Activated naive CD8-positive, alpha-beta T cell treated with anti-CD3 and anti-CD28 coated beads for 36 hours (primary cell): Measurements from ENCODE around the gene HLCS. TPM values are rescaled to one million over a fixed set of nuclear protein-coding genes. Genes with fewer than 3 reads are reported as not detected.
"Not testable (repeated sequence)": the region's sequence is repeated elsewhere in the genome, so short reads cannot be mapped to it uniquely, and the experiment has no call there.

ENCODE experiments used
- DNase-seq: peaks from one replicate; pipeline ENCODE4 v3.0.0; 2021
- H3K27ac Mint-ChIP-seq: one replicate; pipeline ENCODE4 v1.8.0; 2022; ENCODE audit warnings: mild to moderate bottlenecking, moderate library complexity, mixed read lengths
- H3K27me3 Mint-ChIP-seq: one replicate; pipeline ENCODE4 v1.8.0; 2022; ENCODE audit warnings: mild to moderate bottlenecking, mixed read lengths
- H3K36me3 Mint-ChIP-seq: one replicate; pipeline ENCODE4 v1.8.0; 2021; ENCODE audit warnings: mild to moderate bottlenecking, mixed read lengths
- H3K4me1 Mint-ChIP-seq: one replicate; pipeline ENCODE4 v1.8.0; 2021; ENCODE audit warnings: mixed read lengths
- H3K4me3 Mint-ChIP-seq: one replicate; pipeline ENCODE4 v1.8.0; 2022; ENCODE audit warnings: mild to moderate bottlenecking, moderate library complexity, mixed read lengths
- H3K9me3 Mint-ChIP-seq: one replicate; pipeline ENCODE4 v1.8.0; 2022; ENCODE audit warnings: mixed read lengths
- total RNA-seq, 2 experiments: library from RNA; stranded (reverse); gene quantifications; one replicate each; pipeline ENCODE4 v1.2.3, GENCODE V29; 2021

The HLCS gene
- total RNA-seq, 2 experiments from 2014 or later: 12.2 to 13.7 TPM

DNA sequence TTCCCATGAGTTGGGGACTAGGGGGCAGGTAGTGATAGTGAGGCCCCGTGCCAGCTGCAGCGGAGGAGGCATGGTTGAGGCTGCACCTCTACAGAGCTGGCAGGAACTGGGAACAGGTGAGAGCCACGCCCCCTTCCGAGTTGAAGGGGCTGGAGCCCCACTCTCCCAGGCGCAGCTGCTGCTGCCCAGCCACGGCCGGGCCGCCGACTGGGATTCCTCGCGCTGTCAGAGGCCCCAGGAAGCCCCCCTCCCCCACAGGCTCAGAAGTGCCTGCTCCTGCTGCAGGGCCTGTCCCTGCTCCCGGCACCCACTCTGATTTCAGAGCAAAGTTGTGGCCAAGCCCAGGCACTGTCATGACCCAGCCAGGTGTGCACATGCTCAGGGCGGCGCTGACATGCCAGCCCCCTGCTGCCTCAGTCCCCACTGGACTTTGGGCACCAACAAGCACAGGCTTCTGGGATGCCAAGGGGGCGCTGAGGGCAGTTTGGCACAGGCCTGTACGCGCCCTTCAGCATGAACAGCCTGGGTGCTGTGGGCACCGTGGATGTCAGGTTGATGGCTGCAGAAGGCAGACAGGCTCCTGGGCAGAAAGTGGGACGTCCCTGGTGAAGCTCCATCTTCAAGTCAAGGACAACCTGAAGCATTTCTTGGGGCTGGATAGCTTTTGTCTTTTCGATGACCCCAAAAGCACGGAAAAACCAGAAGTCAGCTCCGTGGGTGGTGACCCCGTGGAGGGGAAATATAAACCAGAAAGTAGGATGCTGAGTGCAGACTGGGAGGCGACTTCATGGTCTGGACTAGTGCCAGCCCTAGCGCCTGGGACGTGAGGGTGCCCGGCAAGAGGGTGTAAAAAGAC, 146.1 kb downstream of the HLCS start:
- H3K36me3 Mint-ChIP-seq: peaks cover 13% of the 10 kb centered on the region
- no peaks in the 10 kb centered on the region for H3K9me3 Mint-ChIP-seq
- no peak for DNase-seq
- no peak overlapping the region for H3K27ac Mint-ChIP-seq
- H3K27me3 Mint-ChIP-seq: no peaks in the 10 kb centered on the region
- no peak overlapping the region for H3K4me3 Mint-ChIP-seq
- H3K4me1 Mint-ChIP-seq: no peaks in the 10 kb centered on the region

DNA sequence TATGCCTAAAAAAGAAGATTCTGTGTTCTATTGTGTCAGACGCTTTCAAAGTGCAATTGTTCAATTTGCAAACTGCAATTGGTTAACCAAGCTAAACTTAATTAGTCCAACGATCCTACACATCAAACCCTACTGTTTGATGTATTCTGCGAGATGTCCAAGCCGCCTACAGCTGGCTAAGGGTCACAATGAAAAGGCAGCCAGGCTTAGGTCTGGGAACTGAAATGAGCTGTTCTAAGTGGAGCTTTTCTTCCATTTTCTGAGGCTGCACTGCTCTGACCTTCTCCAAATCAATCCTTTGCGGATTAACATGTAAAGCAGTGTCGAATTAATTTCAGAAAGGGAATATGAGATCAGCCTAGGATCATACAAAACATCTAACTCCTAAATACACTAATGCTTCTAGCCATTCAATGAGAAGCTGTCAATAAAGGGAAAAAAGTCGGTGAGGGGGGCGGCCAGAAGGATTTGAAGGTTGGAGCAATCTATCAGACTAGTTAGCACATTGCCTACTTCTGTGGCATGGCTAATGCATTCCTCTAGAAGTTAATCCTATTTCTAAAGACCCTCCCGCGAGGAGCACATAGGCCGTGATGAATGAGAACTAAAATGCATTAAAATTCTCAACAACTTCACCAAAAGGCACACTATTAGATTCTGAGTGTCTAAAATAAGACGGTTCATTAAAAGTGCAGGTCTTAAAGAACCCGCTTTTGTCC, 148.6 kb downstream of the HLCS start:
- no peak for DNase-seq
- no peaks in the 10 kb centered on the region for H3K9me3 Mint-ChIP-seq
- no peaks in the 10 kb centered on the region for H3K4me1 Mint-ChIP-seq
- no peak overlapping the region for H3K27ac Mint-ChIP-seq
- no peak overlapping the region for H3K4me3 Mint-ChIP-seq
- H3K27me3 Mint-ChIP-seq: no peaks in the 10 kb centered on the region
- peaks cover 5% of the 10 kb centered on the region for H3K36me3 Mint-ChIP-seq

DNA sequence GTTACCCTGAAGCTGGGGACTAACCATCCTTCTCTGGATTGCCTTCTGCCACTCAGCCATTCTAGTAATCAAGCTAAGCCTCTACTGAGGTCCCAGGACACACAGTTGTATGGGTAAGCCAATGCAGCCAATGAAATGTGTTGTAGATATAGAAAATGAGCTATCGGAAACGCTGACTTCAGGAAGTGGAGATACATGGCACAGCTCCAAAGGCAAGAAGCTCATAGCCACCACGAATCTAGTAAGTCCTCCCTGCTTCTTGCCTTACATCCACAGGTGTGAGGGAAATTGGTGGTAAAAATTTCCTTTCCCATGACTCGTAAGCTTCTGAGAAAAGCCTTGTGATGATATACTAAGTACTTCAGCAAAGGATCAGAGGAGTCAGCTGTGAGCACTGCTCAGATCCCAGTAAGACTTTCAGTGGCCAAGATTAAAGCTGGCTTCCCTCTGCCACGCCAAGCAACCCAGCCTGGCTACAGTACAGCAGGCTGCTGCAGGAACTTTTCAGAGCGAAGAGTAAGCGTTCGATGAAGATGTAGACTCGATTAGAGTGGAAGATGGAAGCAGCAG, 149.8 kb downstream of the HLCS start:
- Mint-ChIP-seq H3K27me3 (no peaks in the 10 kb centered on the region), H3K36me3 (peaks cover 4% of the 10 kb centered on the region), H3K4me1 (no peaks in the 10 kb centered on the region), H3K9me3 (no peaks in the 10 kb centered on the region), H3K4me3 (no peak overlapping the region), H3K27ac (no peak overlapping the region)
- DNase-seq: no peak

DNA sequence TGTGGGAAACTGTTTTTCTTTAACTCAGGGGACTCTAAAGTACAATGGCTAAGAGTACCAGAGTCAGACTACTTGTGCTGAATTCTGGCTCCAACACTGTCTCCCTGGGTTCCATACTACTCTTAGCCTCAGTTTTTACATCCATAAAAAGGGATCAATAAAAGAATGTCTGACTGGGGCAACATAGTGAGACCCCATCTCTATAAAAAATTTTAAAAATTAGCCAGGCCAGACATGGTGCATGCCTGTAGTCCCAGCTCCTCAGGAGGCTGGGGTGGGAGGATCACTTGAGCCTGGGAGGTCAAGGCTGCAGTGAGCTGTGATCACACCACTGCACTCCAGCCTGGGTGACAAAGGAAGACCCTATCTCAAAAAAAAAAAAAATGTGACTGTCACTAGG, 150.4 kb downstream of the HLCS start:
- not testable (repeated sequence) for H3K4me1 Mint-ChIP-seq, H3K27ac Mint-ChIP-seq, DNase-seq, H3K9me3 Mint-ChIP-seq, H3K27me3 Mint-ChIP-seq, H3K36me3 Mint-ChIP-seq, H3K4me3 Mint-ChIP-seq

DNA sequence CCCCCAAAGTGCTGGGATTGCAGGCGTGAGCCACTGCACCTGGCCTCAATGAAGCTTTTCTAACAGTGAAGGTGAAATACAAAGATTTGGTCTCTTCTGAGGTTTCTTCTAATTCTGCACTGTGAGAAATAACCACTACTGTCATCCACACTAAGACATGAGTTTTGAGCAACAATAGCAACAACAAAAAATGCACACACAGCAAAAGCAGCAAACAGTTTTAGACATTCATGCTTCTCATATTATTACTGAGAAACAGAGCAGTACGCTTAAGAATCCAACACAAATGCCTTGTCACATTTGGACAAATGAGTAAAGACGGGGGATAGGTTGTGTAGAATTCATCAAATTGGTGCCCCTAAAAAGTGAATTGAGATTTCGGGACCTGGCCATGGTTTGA, 151.2 kb downstream of the HLCS start:
- no peaks in the 10 kb centered on the region for H3K9me3 Mint-ChIP-seq
- peaks cover 2% of the 10 kb centered on the region for H3K36me3 Mint-ChIP-seq

DNA sequence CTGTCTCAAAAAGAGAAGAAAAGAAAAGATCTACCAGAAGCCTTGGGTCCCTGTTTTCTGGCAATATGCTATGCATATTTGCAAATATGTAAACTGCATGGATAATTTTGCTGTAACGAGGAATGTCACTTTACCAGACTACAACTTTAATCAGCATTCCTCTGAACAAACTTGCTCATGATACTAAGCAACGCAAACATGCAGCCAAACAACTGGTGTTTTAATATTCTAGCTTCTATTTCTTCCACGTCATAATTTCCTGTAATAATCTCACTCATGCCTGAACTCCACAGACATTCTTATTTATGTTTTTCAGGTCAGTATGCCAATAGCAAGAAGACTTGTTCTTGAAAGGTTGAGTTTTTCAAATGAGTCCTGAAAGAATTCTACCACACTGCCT, 153.4 kb downstream of the HLCS start:
- H3K9me3 Mint-ChIP-seq: no peaks in the 10 kb centered on the region
- peaks cover 2% of the 10 kb centered on the region for H3K36me3 Mint-ChIP-seq
- no peaks in the 10 kb centered on the region for H3K27me3 Mint-ChIP-seq
- no peak overlapping the region for H3K27ac Mint-ChIP-seq
- no peak overlapping the region for H3K4me3 Mint-ChIP-seq
- no peak for DNase-seq
- H3K4me1 Mint-ChIP-seq: no peaks in the 10 kb centered on the region

More for the DNA sequence above, 151.2 kb downstream of the HLCS start:
- H3K4me3 Mint-ChIP-seq: no peak overlapping the region
- no peak overlapping the region for H3K27ac Mint-ChIP-seq
- no peak for DNase-seq
- H3K27me3 Mint-ChIP-seq: no peaks in the 10 kb centered on the region
- H3K4me1 Mint-ChIP-seq: no peaks in the 10 kb centered on the region

DNA sequence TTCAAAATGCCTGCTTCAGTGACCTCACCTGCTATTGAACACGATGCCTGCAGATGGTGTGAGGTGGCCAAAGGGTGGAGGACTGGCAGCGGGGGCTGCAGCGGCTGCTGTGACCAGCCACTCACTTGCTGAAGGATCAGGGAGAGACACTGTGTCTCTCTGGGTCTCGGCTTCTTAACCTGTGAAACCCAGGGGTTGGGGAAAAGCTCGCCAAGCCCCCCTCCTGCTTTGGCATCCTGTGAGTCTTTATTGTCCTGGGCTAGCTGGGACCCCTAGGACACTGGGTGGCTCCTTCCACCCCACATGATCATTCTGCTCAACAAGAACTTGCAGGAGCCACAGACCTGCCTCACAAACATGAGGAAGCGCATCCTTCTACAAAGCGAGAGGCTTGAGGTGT, 154.7 kb downstream of the HLCS start:
- no peak overlapping the region for H3K27ac Mint-ChIP-seq
- H3K27me3 Mint-ChIP-seq: no peaks in the 10 kb centered on the region
- H3K4me3 Mint-ChIP-seq: no peak overlapping the region
- H3K9me3 Mint-ChIP-seq: no peaks in the 10 kb centered on the region
- no peaks in the 10 kb centered on the region for H3K4me1 Mint-ChIP-seq
- H3K36me3 Mint-ChIP-seq: peaks cover under 1% of the 10 kb centered on the region
- DNase-seq: no peak

DNA sequence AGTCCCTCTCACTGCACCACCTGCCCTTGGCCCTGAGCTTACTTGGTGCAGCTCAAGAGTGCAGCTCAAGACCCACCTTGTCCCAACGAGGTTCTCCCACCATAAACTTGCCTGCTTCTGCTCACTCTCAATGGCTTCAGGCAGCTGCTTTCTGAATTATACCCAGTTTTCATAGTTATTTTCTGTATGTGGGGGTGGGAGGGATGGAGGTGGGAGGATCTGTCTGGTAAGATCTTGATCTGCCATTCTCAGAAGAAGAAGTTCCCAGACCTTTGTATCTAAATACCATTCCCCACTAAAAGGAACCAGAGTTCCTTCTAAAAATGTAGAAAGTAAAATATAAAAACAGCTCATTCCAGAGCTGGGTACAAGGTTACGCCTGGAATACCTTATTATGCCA, 156.0 kb downstream of the HLCS start:
- DNase-seq: no peak
- Mint-ChIP-seq H3K27me3 (no peaks in the 10 kb centered on the region), H3K27ac (no peak overlapping the region), H3K4me3 (no peak overlapping the region), H3K36me3 (peaks cover 2% of the 10 kb centered on the region), H3K4me1 (no peaks in the 10 kb centered on the region), H3K9me3 (no peaks in the 10 kb centered on the region)

DNA sequence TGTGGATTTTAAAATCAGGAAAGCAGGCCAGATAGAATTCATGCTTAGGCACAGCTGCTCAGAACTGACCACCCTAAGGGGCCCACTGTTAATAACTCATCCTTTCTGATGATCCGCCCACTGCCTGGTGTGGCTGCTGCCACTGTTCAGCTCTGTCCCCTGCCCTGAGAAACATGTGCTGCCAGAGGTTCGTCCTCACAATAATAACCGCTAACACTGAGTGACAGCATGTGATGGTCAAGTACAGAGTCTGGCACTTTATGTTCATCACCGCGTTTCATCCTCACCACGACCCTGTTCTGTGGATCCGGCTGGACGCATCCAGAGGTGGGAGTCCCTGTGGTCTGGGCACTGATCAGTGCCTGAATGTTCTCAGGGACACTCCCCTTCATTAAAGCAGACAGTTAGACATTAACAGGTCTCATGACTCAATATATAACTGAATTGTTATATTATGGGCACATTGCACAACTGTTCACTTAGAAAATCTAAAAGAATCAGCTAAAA, 159.0 kb downstream of the HLCS start:
- Mint-ChIP-seq H3K27me3 (no peaks in the 10 kb centered on the region), H3K9me3 (no peaks in the 10 kb centered on the region), H3K27ac (no peak overlapping the region), H3K4me3 (no peak overlapping the region), H3K36me3 (peaks cover 12% of the 10 kb centered on the region), H3K4me1 (no peaks in the 10 kb centered on the region)
- DNase-seq: no peak

DNA sequence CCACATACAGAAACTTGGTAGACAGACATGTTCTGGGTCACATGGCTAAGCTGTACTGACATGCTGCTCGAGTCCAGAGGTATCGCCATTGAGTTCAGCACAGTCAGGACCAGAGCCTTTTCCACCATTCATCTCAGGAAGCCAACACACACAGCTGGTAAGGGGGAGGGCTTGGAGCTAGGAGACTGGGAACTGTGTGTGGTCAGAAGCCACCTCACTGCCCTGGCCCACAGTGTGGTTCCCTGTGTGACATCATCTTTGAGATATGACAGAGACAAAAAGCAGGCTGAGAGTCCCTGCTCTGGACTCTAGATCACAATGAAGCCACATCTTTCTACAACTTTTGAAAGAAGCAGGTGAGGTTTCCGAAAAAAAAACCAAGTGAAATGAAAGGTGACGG, 160.4 kb downstream of the HLCS start:
- Mint-ChIP-seq H3K27ac (no peak overlapping the region), H3K36me3 (peaks cover 15% of the 10 kb centered on the region), H3K4me1 (no peaks in the 10 kb centered on the region), H3K4me3 (no peak overlapping the region), H3K27me3 (no peaks in the 10 kb centered on the region), H3K9me3 (no peaks in the 10 kb centered on the region)
- DNase-seq: no peak

DNA sequence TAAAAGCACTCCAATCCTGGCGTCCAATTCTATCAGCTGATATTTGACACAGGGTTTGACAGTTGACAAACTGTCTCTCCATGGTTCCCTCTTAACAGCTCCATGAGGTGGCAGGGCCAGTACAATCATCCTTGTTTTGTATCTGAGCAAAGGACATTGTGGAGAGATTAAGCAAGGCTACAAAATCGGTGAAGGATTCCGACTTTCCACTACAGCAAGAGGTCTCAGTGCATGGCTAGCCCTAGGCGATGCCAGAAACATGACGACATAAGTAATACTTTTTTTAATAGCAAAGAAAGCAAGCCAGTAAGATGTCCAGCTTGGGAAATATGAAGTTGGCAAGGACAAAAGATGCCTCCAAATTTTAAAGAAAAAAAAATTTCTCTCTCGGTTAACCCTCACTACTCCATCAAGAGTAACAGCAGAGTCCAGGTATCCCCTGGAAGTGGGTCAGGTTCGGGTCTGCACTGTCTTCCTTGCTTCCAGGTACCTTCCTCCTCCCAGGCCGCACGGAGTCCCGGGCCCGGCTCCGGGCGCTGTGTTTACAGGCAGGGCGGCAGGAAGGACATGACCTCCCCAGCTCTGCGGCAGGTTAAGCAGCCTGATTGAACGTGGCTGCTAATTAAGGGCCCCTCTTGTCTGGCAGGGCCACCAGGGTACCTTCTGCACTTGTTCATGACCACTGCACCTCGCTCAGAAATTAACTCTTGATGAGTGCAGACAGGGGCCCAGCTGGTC, 161.4 kb downstream of the HLCS start:
- Mint-ChIP-seq H3K4me1 (no peaks in the 10 kb centered on the region), H3K4me3 (no peak overlapping the region), H3K9me3 (peaks cover 1% of the 10 kb centered on the region), H3K36me3 (peaks cover 20% of the 10 kb centered on the region), H3K27ac (no peak overlapping the region), H3K27me3 (no peaks in the 10 kb centered on the region)
- DNase-seq: no peak

DNA sequence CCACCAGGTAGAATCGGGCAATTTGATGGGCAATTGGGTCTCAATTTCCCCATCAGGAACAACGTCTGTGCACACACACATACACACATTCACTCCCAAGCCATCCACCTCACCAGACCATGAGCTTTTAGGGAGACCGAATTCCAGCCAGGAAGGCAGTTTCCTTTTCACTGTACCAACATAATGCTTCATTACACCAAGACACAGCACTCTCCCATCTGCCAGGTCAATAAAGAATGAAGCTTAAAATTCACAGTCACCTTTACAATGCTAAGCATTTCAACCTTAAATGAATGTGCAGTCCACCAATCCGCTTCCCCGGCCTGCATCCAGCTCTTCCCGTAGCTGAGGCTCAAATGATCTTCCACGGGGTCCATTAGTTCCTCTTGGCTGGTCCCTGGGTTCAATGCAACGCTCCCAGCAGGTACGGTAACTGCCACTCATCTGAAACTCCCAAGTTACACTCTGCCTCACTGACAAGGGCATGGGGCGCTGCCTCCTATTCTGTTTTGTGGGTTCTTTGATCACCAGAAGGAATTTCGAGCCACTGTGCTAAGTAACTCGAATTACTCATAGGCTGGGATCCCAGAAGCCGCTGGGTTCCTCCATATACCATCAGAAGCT, 162.5 kb downstream of the HLCS start:
- no peaks in the 10 kb centered on the region for H3K4me1 Mint-ChIP-seq
- no peaks in the 10 kb centered on the region for H3K27me3 Mint-ChIP-seq
- peaks cover 30% of the 10 kb centered on the region for H3K36me3 Mint-ChIP-seq
- DNase-seq: no peak
- no peak overlapping the region for H3K27ac Mint-ChIP-seq
- peaks cover 8% of the 10 kb centered on the region for H3K9me3 Mint-ChIP-seq
- H3K4me3 Mint-ChIP-seq: no peak overlapping the region

DNA sequence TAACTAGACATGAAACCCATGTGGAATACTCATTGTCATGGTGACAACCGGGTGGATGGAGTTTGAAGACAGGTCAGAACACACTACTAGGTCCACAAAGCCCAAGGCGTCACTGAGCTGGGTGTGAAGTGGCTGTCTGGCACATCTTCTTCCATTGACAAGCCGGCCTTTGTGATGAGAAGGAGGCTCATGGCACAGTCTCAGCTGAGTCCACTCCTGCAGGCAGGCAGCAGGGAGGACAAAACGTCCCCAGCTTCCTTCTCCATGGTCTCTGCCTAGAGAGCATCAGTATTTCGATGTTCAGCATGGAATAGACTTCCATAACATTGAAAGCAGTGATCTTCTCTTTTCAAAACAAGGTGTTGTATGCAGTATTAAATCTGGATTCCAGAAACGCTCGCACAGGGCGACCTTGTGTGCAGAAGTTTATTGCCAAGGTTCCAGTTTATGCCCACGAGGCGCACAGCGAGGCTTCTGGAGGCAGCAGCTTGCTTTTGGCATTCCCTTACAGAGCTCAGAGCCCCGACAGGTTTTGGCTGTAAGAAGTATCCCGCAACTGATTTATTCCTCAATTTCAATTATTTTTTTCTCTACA, 163.3 kb downstream of the HLCS start:
- H3K27ac Mint-ChIP-seq: no peak overlapping the region

DNA sequence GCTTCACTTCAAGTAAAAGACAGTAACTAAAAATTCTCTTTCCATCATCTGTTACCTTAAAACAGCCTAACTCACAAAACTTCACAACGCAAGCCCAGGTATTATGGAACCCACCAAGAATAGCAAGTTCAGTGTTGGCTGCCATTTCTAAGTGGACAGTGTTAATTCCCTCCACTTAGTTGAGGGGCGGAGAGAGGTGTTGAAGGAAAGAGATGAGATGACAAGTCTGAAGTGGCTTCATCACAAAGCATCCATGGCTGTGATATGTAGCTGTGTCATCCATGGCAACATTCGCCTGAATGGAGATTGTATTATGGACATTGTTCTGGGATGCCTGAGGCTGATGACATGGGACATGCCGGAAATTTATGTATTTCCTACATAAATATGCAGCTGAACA, 165.7 kb downstream of the HLCS start:
- H3K27me3 Mint-ChIP-seq: no peaks in the 10 kb centered on the region
- no peak for DNase-seq
- peaks cover 41% of the 10 kb centered on the region for H3K36me3 Mint-ChIP-seq
- H3K9me3 Mint-ChIP-seq: peaks cover 21% of the 10 kb centered on the region
- H3K4me1 Mint-ChIP-seq: no peaks in the 10 kb centered on the region
- no peak overlapping the region for H3K27ac Mint-ChIP-seq
- no peak overlapping the region for H3K4me3 Mint-ChIP-seq

More for the DNA sequence above, 163.3 kb downstream of the HLCS start:
- no peak for DNase-seq
- Mint-ChIP-seq H3K27me3 (no peaks in the 10 kb centered on the region), H3K9me3 (peaks cover 9% of the 10 kb centered on the region), H3K4me1 (no peaks in the 10 kb centered on the region), H3K4me3 (no peak overlapping the region), H3K36me3 (peaks cover 34% of the 10 kb centered on the region)
